HUES64 (cell line): ENCODE data around the gene HNRNPF.

ENCODE experiments used
- H3K27ac ChIP-seq: 2 replicates; pipeline ENCODE4 v1.7.0; 2013; ENCODE audit warnings: low read depth, low read length, inconsistent platforms
- H3K27me3 ChIP-seq: 2 replicates; pipeline ENCODE4 v1.6.1; 2013; ENCODE audit warnings: mild to moderate bottlenecking, low read length; ENCODE audit not compliant: insufficient read depth
- H3K36me3 ChIP-seq: 2 replicates; pipeline ENCODE4 v1.6.1; 2013; ENCODE audit warnings: mild to moderate bottlenecking, low read length; ENCODE audit not compliant: insufficient read depth
- H3K4me1 ChIP-seq: 2 replicates; pipeline ENCODE4 v1.6.1; 2013; ENCODE audit warnings: mild to moderate bottlenecking, low read length, moderate library complexity; ENCODE audit not compliant: insufficient read depth
- H3K4me3 ChIP-seq: 2 replicates; pipeline ENCODE4 v1.5.1; 2013; ENCODE audit warnings: mild to moderate bottlenecking, low read length, moderate library complexity
- H3K9ac ChIP-seq: 2 replicates; pipeline ENCODE4 v1.6.1; 2013; ENCODE audit warnings: mild to moderate bottlenecking, low read depth, low read length
- H3K9me3 ChIP-seq: 2 replicates; pipeline ENCODE4 v1.6.1; 2013; ENCODE audit warnings: low read depth, low read length; ENCODE audit not compliant: insufficient read depth
- WGBS: fragments of 150-250, 120-280 bp; methylation state at CpG from one replicate; pipeline ENCODE4 v1.1.7; 2013; ENCODE audit warnings: missing lambda C conversion rate; 5-methylcytosine and 5-hydroxymethylcytosine counted together

Gene HNRNPF

GRCh38 chr10:43373461-43373860, 35.5 kb downstream of the HNRNPF start:
- Histone ChIP-seq H3K27me3 (no peaks in the 10 kb centered on the region), H3K4me1 (peaks cover 22% of the 10 kb centered on the region), H3K9ac (no peak overlapping the region), H3K4me3 (no peak overlapping the region), H3K36me3 (no peaks in the 10 kb centered on the region), H3K27ac (no peak overlapping the region), H3K9me3 (no peaks in the 10 kb centered on the region)
- 76% methylated on average over 5 of the region's 5 CpGs for WGBS

DNA sequence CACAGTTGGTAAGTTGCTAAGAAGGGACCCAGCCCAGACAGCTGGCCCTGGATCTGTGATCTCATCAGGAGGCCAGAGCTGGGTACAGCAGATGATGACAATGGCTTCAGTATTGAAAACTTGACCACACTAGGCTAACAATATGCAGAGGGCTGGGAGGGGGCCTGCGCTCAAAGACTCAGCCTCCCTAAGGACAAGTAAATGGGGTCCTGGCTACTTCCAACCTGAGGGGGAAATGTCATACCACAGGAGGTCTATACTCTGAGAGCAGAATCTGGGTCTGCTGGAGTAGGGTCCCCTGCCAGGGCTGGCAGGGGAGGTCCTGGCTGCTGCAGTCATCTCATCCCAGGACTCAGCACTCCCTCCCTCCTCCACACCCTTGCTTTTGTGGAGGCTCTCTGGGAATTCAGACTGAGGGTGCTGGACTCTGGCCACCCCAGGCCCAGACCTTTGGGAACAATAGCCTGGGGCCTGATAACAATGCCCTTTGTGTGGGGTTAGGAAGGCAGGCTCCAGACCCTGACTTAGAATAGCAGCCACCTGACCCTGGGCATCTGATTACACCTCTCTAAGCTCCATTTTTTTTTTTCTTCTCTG, 36.1 kb downstream of the HNRNPF start:
- H3K9me3 ChIP-seq = no peaks in the 10 kb centered on the region
- H3K4me1 ChIP-seq = peaks cover 21% of the 10 kb centered on the region
- H3K4me3 ChIP-seq = no peak overlapping the region
- no peak overlapping the region for H3K9ac ChIP-seq
- H3K27ac ChIP-seq = no peak overlapping the region
- 92% methylated on average over 1 of the region's 1 CpG for WGBS
- H3K27me3 ChIP-seq = no peaks in the 10 kb centered on the region
- H3K36me3 ChIP-seq = no peaks in the 10 kb centered on the region

DNA sequence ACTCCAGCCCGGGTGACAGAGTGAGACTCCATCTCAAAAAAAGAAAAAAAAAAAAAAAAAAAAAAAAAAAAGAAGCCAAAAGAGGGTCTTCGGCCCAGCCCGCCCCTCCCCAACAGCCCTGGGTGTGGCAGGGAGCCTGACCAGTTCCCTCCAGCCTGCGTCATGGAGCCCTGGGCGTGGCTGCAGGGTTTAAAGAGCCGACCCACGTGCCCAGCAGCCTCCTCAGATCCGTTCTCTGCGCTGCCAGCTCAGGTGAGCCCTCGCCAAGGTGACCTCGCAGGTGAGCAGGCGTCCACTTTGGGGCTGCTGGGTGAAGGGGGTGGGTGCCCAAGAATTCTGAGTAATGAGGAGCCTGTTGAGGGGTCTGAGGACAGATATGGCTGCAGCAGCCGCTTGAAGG, 37.6 kb downstream of the HNRNPF start, which contains the start of gene FXYD4:
Gene FXYD4 (plus strand): TSS at position 219 of the 400 bp plus-strand sequence. CDS start 2,111 bp downstream, outside the sequence.
- no peak within 1 kb of the TSS for H3K9ac ChIP-seq
- no peaks in the 10 kb centered on the region for H3K27me3 ChIP-seq
- no peaks in the 10 kb centered on the region for H3K9me3 ChIP-seq
- 91% methylated on average over 12 of the region's 13 CpGs for WGBS
- no peak within 1 kb of the TSS for H3K4me3 ChIP-seq
- peaks cover 13% of the 10 kb centered on the region; the same call in 1 of the 2 replicates for H3K4me1 ChIP-seq
- H3K36me3 ChIP-seq = no peaks in the 10 kb centered on the region
- H3K27ac ChIP-seq = no peak within 1 kb of the TSS

DNA sequence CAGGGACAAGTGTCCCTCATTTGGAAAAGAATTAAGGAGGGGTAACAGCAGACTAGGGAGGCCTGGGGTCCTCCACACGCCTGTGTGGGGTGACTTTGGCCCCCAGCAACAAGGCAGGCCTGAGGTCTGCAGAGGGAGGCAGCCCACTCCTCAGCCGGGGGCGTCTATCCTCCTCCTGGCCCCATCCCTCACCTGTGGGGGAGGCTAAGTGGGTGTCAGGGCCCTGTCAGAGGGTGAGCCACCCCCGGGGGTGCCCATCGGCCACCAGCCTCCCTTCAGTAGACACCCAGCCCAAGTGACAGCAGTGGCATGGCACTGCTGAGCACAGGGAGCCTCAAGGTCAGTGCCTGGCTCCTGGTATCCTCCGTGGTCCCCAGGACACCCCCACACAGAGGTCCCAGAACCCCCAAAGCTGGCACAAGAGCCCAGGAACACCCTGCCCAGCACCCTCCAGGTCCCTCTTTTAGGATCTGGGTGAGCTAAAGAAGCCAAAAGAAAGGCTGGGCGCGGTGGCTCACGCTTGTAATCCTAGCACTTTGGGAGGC, 38.2 kb downstream of the HNRNPF start:
- H3K9me3 ChIP-seq = no peaks in the 10 kb centered on the region
- H3K36me3 ChIP-seq = no peaks in the 10 kb centered on the region
- H3K4me1 ChIP-seq = peaks cover 13% of the 10 kb centered on the region; the same call in 1 of the 2 replicates
- no peak overlapping the region for H3K4me3 ChIP-seq
- WGBS = 92% methylated on average over 9 of the region's 9 CpGs
- no peaks in the 10 kb centered on the region for H3K27me3 ChIP-seq
- no peak overlapping the region for H3K27ac ChIP-seq
- H3K9ac ChIP-seq = no peak overlapping the region

GRCh38 chr10:43369921-43370320, 39.1 kb downstream of the HNRNPF start:
- Histone ChIP-seq H3K27ac (no peak overlapping the region), H3K9me3 (no peaks in the 10 kb centered on the region), H3K4me1 (peaks cover 13% of the 10 kb centered on the region; the same call in 1 of the 2 replicates), H3K4me3 (no peak overlapping the region), H3K27me3 (no peaks in the 10 kb centered on the region), H3K36me3 (no peaks in the 10 kb centered on the region), H3K9ac (no peak overlapping the region)
- WGBS = 95% methylated on average over 4 of the region's 4 CpGs

- H3K36me3 ChIP-seq = no peaks in the 10 kb centered on the region
- H3K4me1 ChIP-seq = no peaks in the 10 kb centered on the region
- H3K9me3 ChIP-seq = no peaks in the 10 kb centered on the region
- WGBS = 44% methylated on average over 2 of the region's 3 CpGs
- H3K9ac ChIP-seq = no peak overlapping the region
- no peak overlapping the region for H3K27ac ChIP-seq
- H3K4me3 ChIP-seq = no peak overlapping the region
- no peaks in the 10 kb centered on the region for H3K27me3 ChIP-seq
Measured at GRCh38 chr10:43365001-43365400, 44.0 kb downstream of the HNRNPF start.

DNA sequence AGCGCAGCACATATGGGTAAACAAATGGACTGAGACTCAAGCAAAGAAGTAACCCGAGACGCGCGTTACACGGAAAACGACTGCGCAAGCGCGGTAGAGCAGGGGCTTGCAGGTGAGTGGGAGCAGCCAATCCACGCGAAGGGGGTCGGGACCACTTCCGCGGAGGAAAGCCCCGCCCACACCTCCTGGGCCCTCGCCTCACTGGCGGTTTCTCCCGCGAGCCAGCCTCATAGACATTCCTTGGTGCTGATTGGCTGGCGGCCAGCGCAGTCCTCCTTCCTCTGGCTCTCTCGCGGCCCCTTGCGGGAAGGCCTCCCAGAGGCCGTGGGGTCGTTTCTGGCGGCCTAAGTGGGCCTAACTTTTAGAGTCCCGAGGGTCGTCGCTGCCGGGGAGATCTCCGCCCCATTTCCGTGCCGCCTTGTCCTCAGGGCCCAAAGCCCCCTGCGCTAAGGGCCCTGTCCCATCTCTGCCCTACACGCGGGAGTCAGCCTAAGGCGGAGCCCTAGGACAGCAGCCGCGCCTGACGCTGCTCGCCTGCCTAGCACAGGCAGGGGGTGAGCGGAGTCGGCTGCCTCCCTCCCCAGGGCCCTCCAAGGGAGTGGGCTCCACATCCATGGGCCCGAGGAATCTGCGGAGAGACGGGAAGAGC, 46.7 kb downstream of the HNRNPF start:
- Histone ChIP-seq H3K4me1 (no peaks in the 10 kb centered on the region), H3K9ac (peak overlapping the region; percentile 72), H3K9me3 (no peaks in the 10 kb centered on the region), H3K27ac (no peak overlapping the region), H3K36me3 (no peaks in the 10 kb centered on the region), H3K4me3 (peak overlapping the region; percentile 64), H3K27me3 (no peaks in the 10 kb centered on the region)
- WGBS = 48% methylated on average over 48 of the region's 48 CpGs

DNA sequence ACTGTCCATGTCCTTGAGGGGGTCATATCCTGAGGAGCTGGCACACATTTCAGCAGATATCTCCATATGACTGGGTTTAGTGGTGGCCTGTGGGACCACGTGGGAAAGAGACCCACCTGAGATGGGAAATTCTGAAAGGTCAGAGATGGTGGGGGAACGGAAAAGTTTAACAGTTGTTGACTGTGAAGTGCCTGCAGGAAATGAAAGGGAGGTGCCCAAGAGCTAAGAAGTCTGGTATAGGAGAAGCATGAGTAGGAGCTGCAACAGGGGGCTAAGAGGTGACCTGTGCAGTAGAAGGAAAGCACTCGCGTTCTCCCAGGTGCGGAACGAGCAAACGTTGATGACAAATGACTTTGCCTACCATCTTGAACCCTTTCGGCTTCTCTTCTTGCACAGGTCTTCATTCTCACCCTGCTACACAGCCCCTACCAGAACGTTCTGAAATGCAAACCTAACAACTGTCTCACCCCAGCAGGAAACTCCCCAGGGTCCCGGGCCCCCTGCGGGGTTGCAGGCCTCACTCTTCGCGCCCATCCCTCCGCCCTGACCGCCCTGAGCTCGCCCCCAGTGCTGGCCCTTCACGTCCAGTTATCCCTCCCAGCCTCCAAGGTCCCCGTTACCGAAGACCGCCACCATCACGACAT, 47.3 kb downstream of the HNRNPF start:
- H3K36me3 ChIP-seq = no peaks in the 10 kb centered on the region
- no peak overlapping the region for H3K27ac ChIP-seq
- WGBS = 60% methylated on average over 21 of the region's 21 CpGs
- H3K4me3 ChIP-seq = peak overlapping the region; percentile 64
- H3K9ac ChIP-seq = peak overlapping the region; percentile 43; the same call in 1 of the 2 replicates
- H3K9me3 ChIP-seq = no peaks in the 10 kb centered on the region
- no peaks in the 10 kb centered on the region for H3K27me3 ChIP-seq
- no peaks in the 10 kb centered on the region for H3K4me1 ChIP-seq

- no peaks in the 10 kb centered on the region for H3K27me3 ChIP-seq
- H3K9me3 ChIP-seq = no peaks in the 10 kb centered on the region
- H3K9ac ChIP-seq = no peak overlapping the region
- no peak overlapping the region for H3K27ac ChIP-seq
- H3K4me1 ChIP-seq = peaks cover 1% of the 10 kb centered on the region; the same call in 1 of the 2 replicates
- H3K4me3 ChIP-seq = no peak overlapping the region
- WGBS = 93% methylated on average over 6 of the region's 6 CpGs
- no peaks in the 10 kb centered on the region for H3K36me3 ChIP-seq
Measured at GRCh38 chr10:43360086-43360485, 48.9 kb downstream of the HNRNPF start.

DNA sequence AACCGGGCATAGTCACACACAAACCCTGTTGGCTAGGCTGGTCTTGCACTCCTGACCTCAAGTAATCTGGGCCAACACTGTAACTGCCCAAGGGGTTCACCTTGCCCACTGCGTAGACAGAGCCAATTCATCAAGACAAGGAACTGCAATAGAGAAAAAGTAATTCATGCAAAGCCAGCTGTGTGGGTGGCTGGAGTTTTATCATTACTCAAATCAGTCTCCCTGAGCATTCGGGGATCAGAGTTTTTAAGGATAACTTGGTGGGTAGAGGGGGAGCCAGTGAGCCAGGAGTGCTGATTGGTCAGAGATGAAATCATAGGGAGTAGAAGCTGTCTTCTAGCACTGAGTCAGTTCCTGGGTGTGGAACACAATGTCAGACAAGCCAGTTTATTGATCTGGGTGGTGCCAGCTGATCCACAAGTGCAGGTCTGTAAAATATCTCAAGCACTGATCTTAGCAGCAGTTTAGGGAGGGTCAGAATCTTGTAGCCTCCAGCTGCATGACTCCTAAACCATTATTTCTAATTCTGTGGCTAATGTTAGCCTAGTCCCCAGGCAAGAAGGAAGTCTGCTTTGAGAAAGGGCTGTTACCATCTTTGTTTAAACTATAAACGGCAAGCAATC, 53.1 kb downstream of the HNRNPF start:
- H3K36me3 ChIP-seq = no peaks in the 10 kb centered on the region
- H3K4me1 ChIP-seq = peaks cover 22% of the 10 kb centered on the region
- H3K27me3 ChIP-seq = no peaks in the 10 kb centered on the region
- H3K4me3 ChIP-seq = no peak overlapping the region
- 84% methylated on average over 4 of the region's 4 CpGs for WGBS
- no peaks in the 10 kb centered on the region for H3K9me3 ChIP-seq
- no peak overlapping the region for H3K9ac ChIP-seq
- H3K27ac ChIP-seq = no peak overlapping the region
